NB4 (cell line): ENCODE data around the gene C16orf86.

Experiments used
- DNase-seq: peaks from one replicate; pipeline ENCODE4 v3.0.0; 2010; ENCODE audit warnings: low read depth
- H3K4me3 ChIP-seq: one replicate; pipeline ENCODE4 v1.5.1; 2011; ENCODE audit warnings: mild to moderate bottlenecking, low read depth, low read length, moderate library complexity
- MAX ChIP-seq: IDR thresholded peaks from 2 replicates; pipeline ENCODE4 v1.6.1; 2011; ENCODE audit warnings: low read depth, low read length
- MYC ChIP-seq: IDR thresholded peaks from 2 replicates; pipeline ENCODE4 v1.6.1; 2011; ENCODE audit warnings: low read depth, low read length
- POLR2A ChIP-seq: IDR thresholded peaks from 2 replicates; pipeline ENCODE4 v1.6.1; 2011; ENCODE audit warnings: mild to moderate bottlenecking; ENCODE audit not compliant: insufficient read length; ENCODE audit errors: extremely low read depth
- TF ChIP-seq, protein P1 (sequence below): IDR thresholded peaks from one replicate; pipeline ENCODE4 v1.5.1; 2012; ENCODE audit warnings: low read depth, low read length

Gene C16orf86

GRCh38 chr16:67656344-67657016, 10.1 kb upstream of the C16orf86 start:
- H3K4me3 ChIP-seq: no peak overlapping the region
- TF ChIP-seq POLR2A: no peak
- TF ChIP-seq MYC: no peak
- TF ChIP-seq, protein P1, sequence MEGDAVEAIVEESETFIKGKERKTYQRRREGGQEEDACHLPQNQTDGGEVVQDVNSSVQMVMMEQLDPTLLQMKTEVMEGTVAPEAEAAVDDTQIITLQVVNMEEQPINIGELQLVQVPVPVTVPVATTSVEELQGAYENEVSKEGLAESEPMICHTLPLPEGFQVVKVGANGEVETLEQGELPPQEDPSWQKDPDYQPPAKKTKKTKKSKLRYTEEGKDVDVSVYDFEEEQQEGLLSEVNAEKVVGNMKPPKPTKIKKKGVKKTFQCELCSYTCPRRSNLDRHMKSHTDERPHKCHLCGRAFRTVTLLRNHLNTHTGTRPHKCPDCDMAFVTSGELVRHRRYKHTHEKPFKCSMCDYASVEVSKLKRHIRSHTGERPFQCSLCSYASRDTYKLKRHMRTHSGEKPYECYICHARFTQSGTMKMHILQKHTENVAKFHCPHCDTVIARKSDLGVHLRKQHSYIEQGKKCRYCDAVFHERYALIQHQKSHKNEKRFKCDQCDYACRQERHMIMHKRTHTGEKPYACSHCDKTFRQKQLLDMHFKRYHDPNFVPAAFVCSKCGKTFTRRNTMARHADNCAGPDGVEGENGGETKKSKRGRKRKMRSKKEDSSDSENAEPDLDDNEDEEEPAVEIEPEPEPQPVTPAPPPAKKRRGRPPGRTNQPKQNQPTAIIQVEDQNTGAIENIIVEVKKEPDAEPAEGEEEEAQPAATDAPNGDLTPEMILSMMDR: no peak
- no peak for TF ChIP-seq MAX
- DNase-seq: no peak

GRCh38 chr16:67657017-67657608, 9.5 kb upstream of the C16orf86 start:
- H3K4me3 ChIP-seq: no peak overlapping the region
- DNase-seq: no peak
- TF ChIP-seq, protein P1: no peak
- no peak for TF ChIP-seq MYC
- no peak for TF ChIP-seq POLR2A
- no peak for TF ChIP-seq MAX

GRCh38 chr16:67657751-67658518, 8.7 kb upstream of the C16orf86 start:
- H3K4me3 ChIP-seq: no peak overlapping the region
- DNase-seq: no peak
- TF ChIP-seq MYC (no peak), MAX (no peak), POLR2A (no peak)
- TF ChIP-seq, protein P1: no peak

GRCh38 chr16:67658849-67659674, 7.6 kb upstream of the C16orf86 start:
- H3K4me3 ChIP-seq: peak overlapping the region; percentile 73
- TF ChIP-seq MAX (no peak), POLR2A (no peak), MYC (no peak)
- TF ChIP-seq, protein P1: no peak
- no peak for DNase-seq

DNA sequence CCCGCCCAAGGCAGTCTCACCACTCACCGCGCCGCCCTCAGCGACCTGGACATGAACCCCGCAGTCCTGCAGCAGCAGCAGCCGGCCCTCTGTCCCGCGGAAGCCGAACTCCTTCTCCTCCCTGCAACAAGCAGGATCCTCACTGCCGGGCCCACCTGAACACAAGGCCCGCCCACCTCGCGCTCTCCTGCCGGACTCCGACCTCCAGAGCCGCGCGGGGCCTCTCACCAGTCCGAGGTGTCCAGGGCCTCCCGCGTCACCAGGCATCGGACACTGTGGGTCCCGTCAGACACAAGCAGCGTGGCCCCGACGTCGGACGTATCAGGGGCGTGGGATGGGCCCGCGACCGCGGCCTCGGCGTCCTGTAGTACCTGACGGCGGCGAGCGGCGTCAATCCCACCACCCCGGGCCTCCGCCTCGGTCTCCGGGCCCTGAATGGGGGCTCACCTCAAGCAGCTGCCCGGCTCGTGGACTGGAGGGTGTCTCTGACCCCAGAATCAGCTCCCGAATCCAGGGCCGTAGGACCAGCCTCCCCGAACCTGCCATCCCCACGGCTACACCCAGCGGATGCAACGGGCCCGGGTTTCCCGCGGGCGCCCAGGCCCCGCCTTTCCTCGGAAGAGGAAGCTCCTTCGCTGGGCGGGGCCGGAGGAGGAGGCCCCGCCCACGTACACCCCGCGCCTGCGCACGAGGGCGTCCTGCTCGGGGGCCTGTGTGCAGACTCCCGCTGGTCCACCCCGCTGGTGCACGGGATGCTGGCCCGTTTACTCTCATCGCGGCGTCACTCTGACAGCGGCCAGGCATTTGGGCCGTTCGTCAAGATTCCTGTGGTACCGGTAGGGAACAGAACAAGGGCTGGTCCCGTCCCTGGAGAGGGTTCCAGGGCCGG, 6.7 kb upstream of the C16orf86 start, which contains the start of gene ACD:
TSS of gene ACD (minus strand) at position 586 of the 889 bp plus-strand sequence. CDS start at position 546, 40 bp downstream.
- TF ChIP-seq MYC (no peak), POLR2A (peak; percentile 88)
- TF ChIP-seq, protein P1: no peak
- peak within 1 kb of the TSS; percentile 73 for H3K4me3 ChIP-seq
- peak; percentile 92 for DNase-seq
